ENCODE results near the gene TC2N. TPM values are rescaled to one million over a fixed set of nuclear protein-coding genes. Genes with fewer than 3 reads are reported as not detected.

TC2N gene
- total RNA-seq, 2 donors from 2014 or later: 37.2 to 75.8 TPM

- intact Hi-C loops (cut with DNase I): no loop called here
- H3K36me3 ChIP-seq: no peaks in the 10 kb centered on the region
- peaks cover 14% of the 10 kb centered on the region for H3K4me1 ChIP-seq (replicated peaks)
Observed at GRCh38 chr14:91876492-91876891, 9.2 kb upstream of the TC2N start.

GRCh38 chr14:91875525-91876286 lies 8.4 kb upstream of the TC2N start:
- 89% methylated on average over 9 of the region's 9 CpGs for WGBS
- Histone ChIP-seq H3K36me3 (no peaks in the 10 kb centered on the region), H3K4me1 (replicated peaks) (peaks cover 14% of the 10 kb centered on the region), H3K9me3 (no peaks in the 10 kb centered on the region), H3K4me3 (no peak overlapping the region), H3K27me3 (replicated peaks; ENCODE audit: insufficient read depth) (no peaks in the 10 kb centered on the region), H3K27ac (no peak overlapping the region)
- intact Hi-C loops (cut with DNase I): no loop called here
- no peak for DNase-seq (ENCODE audit: low spot score)
- no peak for TF ChIP-seq POLR2AphosphoS5 (IDR thresholded peaks at IDR 0.05)
- TF ChIP-seq POLR2A (IDR thresholded peaks at IDR 0.05): no peak
- TF ChIP-seq, protein P1, sequence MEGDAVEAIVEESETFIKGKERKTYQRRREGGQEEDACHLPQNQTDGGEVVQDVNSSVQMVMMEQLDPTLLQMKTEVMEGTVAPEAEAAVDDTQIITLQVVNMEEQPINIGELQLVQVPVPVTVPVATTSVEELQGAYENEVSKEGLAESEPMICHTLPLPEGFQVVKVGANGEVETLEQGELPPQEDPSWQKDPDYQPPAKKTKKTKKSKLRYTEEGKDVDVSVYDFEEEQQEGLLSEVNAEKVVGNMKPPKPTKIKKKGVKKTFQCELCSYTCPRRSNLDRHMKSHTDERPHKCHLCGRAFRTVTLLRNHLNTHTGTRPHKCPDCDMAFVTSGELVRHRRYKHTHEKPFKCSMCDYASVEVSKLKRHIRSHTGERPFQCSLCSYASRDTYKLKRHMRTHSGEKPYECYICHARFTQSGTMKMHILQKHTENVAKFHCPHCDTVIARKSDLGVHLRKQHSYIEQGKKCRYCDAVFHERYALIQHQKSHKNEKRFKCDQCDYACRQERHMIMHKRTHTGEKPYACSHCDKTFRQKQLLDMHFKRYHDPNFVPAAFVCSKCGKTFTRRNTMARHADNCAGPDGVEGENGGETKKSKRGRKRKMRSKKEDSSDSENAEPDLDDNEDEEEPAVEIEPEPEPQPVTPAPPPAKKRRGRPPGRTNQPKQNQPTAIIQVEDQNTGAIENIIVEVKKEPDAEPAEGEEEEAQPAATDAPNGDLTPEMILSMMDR (IDR thresholded peaks at IDR 0.05): no peak

More at GRCh38 chr14:91876492-91876891, 9.2 kb upstream of the TC2N start:
- no peak overlapping the region for H3K27ac ChIP-seq
- H3K9me3 ChIP-seq: no peaks in the 10 kb centered on the region
- TF ChIP-seq POLR2AphosphoS5 (IDR thresholded peaks at IDR 0.05): no peak
- TF ChIP-seq POLR2A (IDR thresholded peaks at IDR 0.05): no peak
- TF ChIP-seq, protein P1 (IDR thresholded peaks at IDR 0.05): no peak
- 95% methylated on average over 6 of the region's 6 CpGs for WGBS
- no peaks in the 10 kb centered on the region for H3K27me3 ChIP-seq (replicated peaks; ENCODE audit: insufficient read depth)
- no peak for DNase-seq (ENCODE audit: low spot score)
- H3K4me3 ChIP-seq: no peak overlapping the region

- Histone ChIP-seq H3K36me3 (no peaks in the 10 kb centered on the region), H3K4me1 (replicated peaks) (peaks cover 14% of the 10 kb centered on the region), H3K4me3 (no peak overlapping the region), H3K27me3 (replicated peaks; ENCODE audit: insufficient read depth) (no peaks in the 10 kb centered on the region), H3K27ac (peak overlapping the region in 1 of 2 donors; percentile 64), H3K9me3 (no peaks in the 10 kb centered on the region)
- TF ChIP-seq POLR2A (IDR thresholded peaks at IDR 0.05) (no peak), POLR2AphosphoS5 (IDR thresholded peaks at IDR 0.05) (no peak)
- TF ChIP-seq, protein P1 (IDR thresholded peaks at IDR 0.05): no peak
- WGBS: 76% methylated on average over 15 of the region's 15 CpGs
- intact Hi-C loops (cut with DNase I): no loop called here
- DNase-seq (ENCODE audit: low spot score): no peak
Observed at GRCh38 chr14:91873471-91874415, 6.4 kb upstream of the TC2N start.

GRCh38 chr14:91872517-91873470 lies 5.5 kb upstream of the TC2N start:
- DNase-seq (ENCODE audit: low spot score): peak; percentile 94
- Histone ChIP-seq H3K4me3 (no peak overlapping the region), H3K4me1 (replicated peaks) (peaks cover 14% of the 10 kb centered on the region), H3K27ac (peak overlapping the region; percentile 54 to 64), H3K36me3 (no peaks in the 10 kb centered on the region), H3K9me3 (no peaks in the 10 kb centered on the region), H3K27me3 (replicated peaks; ENCODE audit: insufficient read depth) (no peaks in the 10 kb centered on the region)
- intact Hi-C loops (cut with DNase I): no loop called here
- 53% methylated on average over 15 of the region's 15 CpGs for WGBS
- TF ChIP-seq, protein P1 (IDR thresholded peaks at IDR 0.05): no peak
- TF ChIP-seq POLR2AphosphoS5 (IDR thresholded peaks at IDR 0.05) (peak; percentile 98), POLR2A (IDR thresholded peaks at IDR 0.05) (no peak)

Data from prostate gland (tissue), 2 donors.